A673 (cell line): ENCODE measurements around the gene TNS1. TPM values are rescaled to one million over a fixed set of nuclear protein-coding genes. Genes with fewer than 3 reads are reported as not detected.
A peak's percentile ranks its signal among the peaks of the same experiment; 100 is the strongest.
"Not testable (repeated sequence)": the region's sequence is repeated elsewhere in the genome, so short reads cannot be mapped to it uniquely, and the experiment has no call there.

ENCODE experiments used
- BruUV-seq: library from RNA; stranded (reverse); fragments of 400-500 nt; replicated peaks from 2 replicates; lab custom pipeline; 2021; lab: Mats Ljungman, UMichigan
- CTCF ChIA-PET: fragments of 300-600 bp; sonication (Branson Sonifier 250); formaldehyde crosslinking; loops from one replicate; lab custom pipeline; 2022; ENCODE audit warnings: antibody characterized with exemption; lab: Charles Lee
- POLR2A ChIA-PET: fragments of 300-600 bp; sonication (Branson Sonifier 250); formaldehyde crosslinking; loops from one replicate; lab custom pipeline; 2022; ENCODE audit warnings: antibody characterized with exemption; ENCODE audit not compliant: low non-redundant PET; lab: Charles Lee
- DNase-seq: peaks from one replicate; pipeline ENCODE4 v3.0.0-alpha.2; 2015; ENCODE audit warnings: low spot score
- H3K27ac ChIP-seq: fragments of 200-600 bp; sonication (generic); 2 replicates; pipeline ENCODE4 v1.5.1; 2016; ENCODE audit warnings: mixed run types, low read depth, mild to moderate bottlenecking, mixed read lengths, antibody characterized with exemption, low read length; ENCODE audit not compliant: poor library complexity, severe bottlenecking
- H3K27me3 ChIP-seq: fragments of 200-600 bp; sonication (generic); replicated peaks from 2 replicates; pipeline ENCODE4 v1.6.1; 2017; ENCODE audit warnings: mixed run types, low read depth, mild to moderate bottlenecking, mixed read lengths, antibody characterized with exemption, low read length; ENCODE audit not compliant: insufficient read depth, poor library complexity
- H3K36me3 ChIP-seq: fragments of 200-600 bp; sonication (generic); 2 replicates; pipeline ENCODE4 v1.6.1; 2016; ENCODE audit warnings: mixed run types, mild to moderate bottlenecking, mixed read lengths, antibody characterized with exemption, low read length; ENCODE audit not compliant: insufficient read depth, poor library complexity, severe bottlenecking
- H3K4me1 ChIP-seq: fragments of 200-600 bp; sonication (generic); 2 replicates; pipeline ENCODE4 v1.6.1; 2017; ENCODE audit warnings: mixed run types, mild to moderate bottlenecking, mixed read lengths, antibody characterized with exemption, low read length; ENCODE audit not compliant: insufficient read depth, poor library complexity, severe bottlenecking
- H3K4me3 ChIP-seq: fragments of 200-600 bp; sonication (generic); 2 replicates; pipeline ENCODE4 v1.5.1; 2016; ENCODE audit warnings: low read depth, mixed run types, mild to moderate bottlenecking, mixed read lengths, low read length; ENCODE audit not compliant: poor library complexity, severe bottlenecking
- H3K9me3 ChIP-seq: fragments of 200-600 bp; sonication (generic); 2 replicates; pipeline ENCODE4 v1.6.1; 2016; ENCODE audit warnings: mixed run types, low read depth, mild to moderate bottlenecking, mixed read lengths, antibody characterized with exemption, low read length; ENCODE audit not compliant: poor library complexity, severe bottlenecking
- EZH2 ChIP-seq: fragments of 200-600 bp; sonication (generic); IDR thresholded peaks from 2 replicates; pipeline ENCODE4 v1.6.1; 2017; ENCODE audit warnings: borderline replicate concordance, low read depth, mild to moderate bottlenecking, mixed read lengths, antibody characterized with exemption, low read length; ENCODE audit not compliant: poor library complexity, severe bottlenecking
- intact Hi-C: fragments of 100-400 bp; cut with micrococcal nuclease; formaldehyde crosslinking; loops from one replicate; pipeline ENCODE4 v1.10.0; 2022; ENCODE audit not compliant: unreplicated experiment
- total RNA-seq: library from RNA; stranded (reverse); gene quantifications from 2 replicates; pipeline ENCODE4 v1.2.3, GENCODE V29; 2021
- TF ChIP-seq, protein P1 (sequence below): fragments of 300-800, 200-600 bp; sonication (generic); conservative IDR thresholded peaks from 2 replicates; pipeline ENCODE4 v1.5.1; 2017; ENCODE audit warnings: low read depth, mild to moderate bottlenecking, antibody characterized with exemption, low read length, moderate library complexity, mixed read lengths

The TNS1 gene
- total RNA-seq, 1 experiment from 2014 or later: 99.6 TPM

DNA sequence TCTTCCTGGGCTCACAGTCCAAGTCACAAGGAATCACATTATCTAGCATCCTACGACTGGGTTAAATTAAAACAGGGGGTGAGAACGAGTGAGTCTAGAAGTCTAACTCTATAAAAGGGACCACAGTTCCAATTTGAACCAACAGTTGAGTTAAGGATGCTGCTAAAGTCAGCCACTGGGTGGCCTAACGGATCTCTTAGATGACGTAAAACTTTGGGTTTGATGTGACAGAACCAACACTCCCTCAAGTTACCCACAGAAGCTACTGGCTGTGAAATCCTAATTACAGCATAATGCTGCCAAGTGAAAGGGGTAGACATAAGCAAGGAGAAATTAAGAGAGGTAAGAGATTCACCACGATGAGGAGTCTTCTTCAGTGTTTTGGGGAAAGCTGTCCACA, 33.6 kb upstream of the TNS1 start:
- no peak for DNase-seq
- CTCF ChIA-PET: interaction anchor here (0.6 to 1.3 kb wide), 2 partner anchors 251 to 1506 kb away, joined by 3 to 4 read pairs; no protein-coding TSS in a partner anchor
- no peak overlapping the region for H3K4me3 ChIP-seq
- peaks cover 12% of the 10 kb centered on the region for H3K4me1 ChIP-seq
- TF ChIP-seq, protein P1, sequence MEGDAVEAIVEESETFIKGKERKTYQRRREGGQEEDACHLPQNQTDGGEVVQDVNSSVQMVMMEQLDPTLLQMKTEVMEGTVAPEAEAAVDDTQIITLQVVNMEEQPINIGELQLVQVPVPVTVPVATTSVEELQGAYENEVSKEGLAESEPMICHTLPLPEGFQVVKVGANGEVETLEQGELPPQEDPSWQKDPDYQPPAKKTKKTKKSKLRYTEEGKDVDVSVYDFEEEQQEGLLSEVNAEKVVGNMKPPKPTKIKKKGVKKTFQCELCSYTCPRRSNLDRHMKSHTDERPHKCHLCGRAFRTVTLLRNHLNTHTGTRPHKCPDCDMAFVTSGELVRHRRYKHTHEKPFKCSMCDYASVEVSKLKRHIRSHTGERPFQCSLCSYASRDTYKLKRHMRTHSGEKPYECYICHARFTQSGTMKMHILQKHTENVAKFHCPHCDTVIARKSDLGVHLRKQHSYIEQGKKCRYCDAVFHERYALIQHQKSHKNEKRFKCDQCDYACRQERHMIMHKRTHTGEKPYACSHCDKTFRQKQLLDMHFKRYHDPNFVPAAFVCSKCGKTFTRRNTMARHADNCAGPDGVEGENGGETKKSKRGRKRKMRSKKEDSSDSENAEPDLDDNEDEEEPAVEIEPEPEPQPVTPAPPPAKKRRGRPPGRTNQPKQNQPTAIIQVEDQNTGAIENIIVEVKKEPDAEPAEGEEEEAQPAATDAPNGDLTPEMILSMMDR: peak; percentile 22; the same call in 1 of the 2 replicates
- TF ChIP-seq EZH2: no peak
- peaks cover 4% of the 10 kb centered on the region for H3K27me3 ChIP-seq
- no peaks in the 10 kb centered on the region for H3K36me3 ChIP-seq
- H3K27ac ChIP-seq: no peak overlapping the region
- POLR2A ChIA-PET: no interaction called here
- no peaks in the 10 kb centered on the region for H3K9me3 ChIP-seq
- intact Hi-C loops: no loop called here
- no TSS peak for BruUV-seq

DNA sequence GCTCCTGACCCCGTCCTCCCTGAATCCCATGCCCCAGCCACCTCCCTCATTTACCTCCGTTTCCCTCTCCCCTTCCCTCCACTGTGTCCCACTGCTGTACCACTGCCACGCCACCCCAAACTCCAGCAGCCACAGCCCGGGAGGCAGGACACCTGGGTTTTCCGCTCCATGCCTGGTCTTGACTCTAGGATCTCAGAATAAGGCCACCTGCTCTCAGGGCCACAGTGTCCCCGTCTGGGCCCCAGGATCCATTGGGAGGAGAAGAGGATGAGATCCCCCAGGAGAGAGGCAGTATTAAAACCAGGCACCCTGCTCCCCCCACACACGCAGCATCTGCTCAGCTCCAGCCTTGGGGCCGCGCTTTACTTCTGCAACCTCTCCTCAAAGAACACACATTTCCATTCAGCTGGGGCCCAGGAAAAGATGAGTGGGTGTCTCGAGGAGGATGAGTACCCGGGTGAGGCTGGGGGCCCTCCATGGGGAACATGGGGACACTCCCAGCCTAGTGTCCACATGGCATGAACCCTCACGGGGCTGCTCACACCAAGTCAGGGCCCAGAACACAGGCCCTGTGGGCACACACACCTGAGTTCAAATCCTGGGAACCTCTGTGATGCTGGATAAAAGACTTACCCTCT, 32.8 kb upstream of the TNS1 start:
- CTCF ChIA-PET: interaction anchor here (0.6 to 1.3 kb wide), 2 partner anchors 191 to 250 kb away, joined by 4 read pairs; no protein-coding TSS in a partner anchor
- DNase-seq: no peak
- intact Hi-C loops: loop anchor here (2.0 kb wide), 1 partner anchor 41 kb away; no protein-coding TSS in a partner anchor
- POLR2A ChIA-PET: no interaction called here
- Histone ChIP-seq H3K27ac (no peak overlapping the region), H3K4me1 (peaks cover 12% of the 10 kb centered on the region), H3K27me3 (peaks cover 4% of the 10 kb centered on the region), H3K4me3 (no peak overlapping the region), H3K36me3 (no peaks in the 10 kb centered on the region), H3K9me3 (no peaks in the 10 kb centered on the region)
- no peak for TF ChIP-seq EZH2
- TF ChIP-seq, protein P1: no peak
- BruUV-seq: no TSS peak

DNA sequence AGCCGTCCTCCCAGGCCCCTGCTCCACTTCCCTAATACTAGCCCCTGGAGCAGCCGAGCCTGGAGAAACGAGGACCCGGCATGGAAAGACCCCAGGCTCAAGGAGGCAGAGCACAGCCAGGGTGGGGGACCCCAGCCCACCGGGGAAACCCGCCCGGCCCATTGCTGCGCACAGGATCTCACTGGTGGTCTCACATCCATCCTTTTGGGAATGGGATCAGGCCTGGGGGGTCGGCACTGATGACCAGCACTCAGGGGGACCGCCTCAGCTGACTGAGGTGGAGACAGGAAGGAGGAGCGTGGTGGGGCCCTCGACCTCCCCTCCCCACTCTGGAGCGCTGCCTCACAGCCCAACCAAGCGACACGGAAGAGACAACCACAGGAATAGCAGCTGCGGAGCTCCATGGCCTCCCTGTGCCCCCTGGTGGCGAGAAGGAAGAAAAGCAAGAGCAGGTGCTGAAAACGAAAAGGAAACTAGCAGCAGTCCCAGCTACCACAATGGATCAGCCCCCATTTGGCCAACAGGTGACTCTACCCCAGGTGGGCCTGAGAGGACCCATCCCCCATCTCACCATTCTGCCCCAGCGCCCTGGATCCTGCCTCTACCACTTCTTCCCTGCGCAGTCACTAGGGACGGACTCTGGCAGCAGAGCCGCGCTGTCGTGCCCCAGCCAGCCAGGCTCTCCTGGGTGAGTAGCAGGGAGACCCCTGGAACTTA, 31.9 kb upstream of the TNS1 start:
- peak overlapping the region; percentile 40 for H3K4me3 ChIP-seq

More for the DNA sequence above, 31.9 kb upstream of the TNS1 start:
- intact Hi-C loops: loop anchor here (1.0 to 5.0 kb wide), 3 partner anchors 40 to 249 kb away; no protein-coding TSS in a partner anchor
- H3K36me3 ChIP-seq, H3K27me3 ChIP-seq, POLR2A ChIA-PET, H3K27ac ChIP-seq, BruUV-seq, H3K9me3 ChIP-seq: not testable (repeated sequence)
- CTCF ChIA-PET: interaction anchor here (0.6 to 1.0 kb wide), 4 partner anchors 18 to 249 kb away, joined by 4 to 9 read pairs (median 8); no protein-coding TSS in a partner anchor
- DNase-seq: peak; percentile 77
- TF ChIP-seq, protein P1: peak; percentile 69
- H3K4me1 ChIP-seq: peaks cover 12% of the 10 kb centered on the region
